ENCODE data around the gene FAM229A.
"Not testable (repeated sequence)": the region's sequence is repeated elsewhere in the genome, so short reads cannot be mapped to it uniquely, and the experiment has no call there.

Gene FAM229A

GRCh38 chr1:32376199-32376598, 13.9 kb upstream of the FAM229A start:
- no peak for DNase-seq

GRCh38 chr1:32373996-32374592, 11.8 kb upstream of the FAM229A start:
- DNase-seq, result no peak

GRCh38 chr1:32372149-32372756, 10.0 kb upstream of the FAM229A start:
- DNase-seq, result no peak

- no peak for DNase-seq
These were observed 5.8 kb upstream of the FAM229A start for GRCh38 chr1:32367912-32368635.

GRCh38 chr1:32365445-32365844, 3.2 kb upstream of the FAM229A start:
- DNase-seq, result no peak

GRCh38 chr1:32364836-32365235, 2.6 kb upstream of the FAM229A start:
- no peak for DNase-seq

GRCh38 chr1:32363713-32364112, 1.4 kb upstream of the FAM229A start:
- no peak for DNase-seq

- DNase-seq, result no peak
These were observed 411 bp downstream of the FAM229A start for GRCh38 chr1:32361674-32362473.

GRCh38 chr1:32361308-32361673, 994 bp downstream of the FAM229A start:
- DNase-seq, result no peak

GRCh38 chr1:32358435-32358834, 3.9 kb downstream of the FAM229A start:
- no peak for DNase-seq

GRCh38 chr1:32357614-32358013, 4.7 kb downstream of the FAM229A start:
- no peak for DNase-seq

- DNase-seq, result no peak
These were observed 5.8 kb downstream of the FAM229A start for GRCh38 chr1:32356478-32356877.

- not testable (repeated sequence) for DNase-seq
These were observed 6.5 kb downstream of the FAM229A start for GRCh38 chr1:32355778-32356177.

GRCh38 chr1:32353886-32354570, 8.3 kb downstream of the FAM229A start:
- DNase-seq, result peak; percentile 49

GRCh38 chr1:32353431-32353830, 8.9 kb downstream of the FAM229A start:
- DNase-seq, result no peak

GRCh38 chr1:32352831-32353383, 9.4 kb downstream of the FAM229A start:
- no peak for DNase-seq

GRCh38 chr1:32352239-32352745, 10.0 kb downstream of the FAM229A start:
- no peak for DNase-seq

GRCh38 chr1:32351399-32352238, 10.7 kb downstream of the FAM229A start:
- peak; percentile 90 for DNase-seq

- peak; percentile 62 for DNase-seq
These were observed 11.4 kb downstream of the FAM229A start for GRCh38 chr1:32350785-32351398.

- DNase-seq, result peak; percentile 84
These were observed 13.0 kb downstream of the FAM229A start for GRCh38 chr1:32349211-32349708.
